ENCODE data around the gene ZNF513. TPM values are rescaled to one million over a fixed set of nuclear protein-coding genes. Genes with fewer than 3 reads are reported as not detected.

Gene ZNF513
- total RNA-seq, 3 donors from 2014 or later (not counting 1 experiment from before 2014, with no cell fraction given): 24.2 to 28.1 (median 26.1) TPM

DNA sequence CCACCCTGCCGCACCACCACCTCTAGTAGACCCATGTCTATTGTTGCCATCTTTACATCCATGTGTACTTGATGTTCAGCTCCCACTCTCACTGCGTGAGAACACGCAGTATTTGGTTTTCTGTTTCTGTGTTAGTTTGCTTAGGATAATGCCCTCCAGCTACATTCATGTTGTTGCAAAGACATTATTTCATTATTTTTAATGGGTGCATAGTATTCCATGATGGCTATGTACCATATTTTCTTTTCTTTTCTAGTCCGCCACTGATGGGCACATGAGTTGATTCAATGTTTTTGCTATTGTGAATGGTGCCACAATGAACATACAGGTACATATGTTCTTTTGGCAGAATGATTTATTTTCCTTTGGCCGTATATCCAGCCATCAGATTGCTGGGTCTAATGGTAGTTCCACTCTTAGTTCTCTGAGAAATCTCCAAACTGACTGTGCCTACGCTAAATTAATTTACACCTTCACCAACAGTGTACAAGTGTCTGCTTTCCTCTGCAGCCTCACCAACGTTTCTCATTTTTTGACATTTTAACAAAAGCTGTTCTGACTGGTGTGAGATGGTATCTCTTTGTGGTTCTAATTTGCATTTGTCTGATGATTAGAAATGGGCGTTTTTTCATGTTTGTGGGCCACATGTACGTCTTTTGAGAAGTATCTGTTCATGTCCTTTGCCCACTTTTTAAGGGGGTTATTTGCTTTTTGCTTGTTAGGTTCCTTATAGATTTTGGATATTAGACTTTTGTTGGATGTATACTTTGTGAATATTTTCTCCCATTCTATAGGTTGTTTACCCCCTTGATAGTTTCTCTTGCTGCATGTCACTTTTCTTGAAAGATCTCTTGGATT is 10.5 kb upstream of the ZNF513 start:
- peaks cover 3% of the 10 kb centered on the region for H3K36me3 ChIP-seq (ENCODE audit: control insufficient read depth, insufficient read depth, low read length)
- Mint-ChIP-seq H3K36me3 (no peaks in the 10 kb centered on the region), H3K27me3 (ENCODE audit: low read depth in 2 of 2) (no peaks in the 10 kb centered on the region), H3K27ac (peak overlapping the region; percentile 93 to 97), H3K9me3 (no peaks in the 10 kb centered on the region), H3K4me3 (peak overlapping the region; percentile 79), H3K4me1 (peaks cover 15 to 25% of the 10 kb centered on the region in 2 donors)
- intact Hi-C loops (cut with micrococcal nuclease): loop anchor here (1.0 to 5.0 kb wide), 3 partner anchors 18 to 36 kb away; partner anchors contain the start of genes EIF2B4, NRBP1, PPM1G and SNX17
- no peaks in the 10 kb centered on the region for H3K27me3 ChIP-seq (ENCODE audit: control insufficient read depth, insufficient read depth, low read length)
- peak overlapping the region; percentile 76 for H3K27ac ChIP-seq (ENCODE audit: low read length)
- DNase-seq (peak in 1 of 2 donors; percentile 75), ATAC-seq (peak; percentile 82 to 89 (median 87))
- TF ChIP-seq, protein P1, sequence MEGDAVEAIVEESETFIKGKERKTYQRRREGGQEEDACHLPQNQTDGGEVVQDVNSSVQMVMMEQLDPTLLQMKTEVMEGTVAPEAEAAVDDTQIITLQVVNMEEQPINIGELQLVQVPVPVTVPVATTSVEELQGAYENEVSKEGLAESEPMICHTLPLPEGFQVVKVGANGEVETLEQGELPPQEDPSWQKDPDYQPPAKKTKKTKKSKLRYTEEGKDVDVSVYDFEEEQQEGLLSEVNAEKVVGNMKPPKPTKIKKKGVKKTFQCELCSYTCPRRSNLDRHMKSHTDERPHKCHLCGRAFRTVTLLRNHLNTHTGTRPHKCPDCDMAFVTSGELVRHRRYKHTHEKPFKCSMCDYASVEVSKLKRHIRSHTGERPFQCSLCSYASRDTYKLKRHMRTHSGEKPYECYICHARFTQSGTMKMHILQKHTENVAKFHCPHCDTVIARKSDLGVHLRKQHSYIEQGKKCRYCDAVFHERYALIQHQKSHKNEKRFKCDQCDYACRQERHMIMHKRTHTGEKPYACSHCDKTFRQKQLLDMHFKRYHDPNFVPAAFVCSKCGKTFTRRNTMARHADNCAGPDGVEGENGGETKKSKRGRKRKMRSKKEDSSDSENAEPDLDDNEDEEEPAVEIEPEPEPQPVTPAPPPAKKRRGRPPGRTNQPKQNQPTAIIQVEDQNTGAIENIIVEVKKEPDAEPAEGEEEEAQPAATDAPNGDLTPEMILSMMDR (IDR thresholded peaks at IDR 0.05): no peak
- no peaks in the 10 kb centered on the region for H3K9me3 ChIP-seq (ENCODE audit: control insufficient read depth, insufficient read depth, low read length)
- 65% methylated on average over 7 of the region's 9 CpGs for WGBS (ENCODE audit: insufficient coverage)
- H3K4me3 ChIP-seq (ENCODE audit: low read length): no peak overlapping the region
- H3K4me1 ChIP-seq (ENCODE audit: control insufficient read depth, insufficient read depth, low read length): peaks cover 9% of the 10 kb centered on the region

DNA sequence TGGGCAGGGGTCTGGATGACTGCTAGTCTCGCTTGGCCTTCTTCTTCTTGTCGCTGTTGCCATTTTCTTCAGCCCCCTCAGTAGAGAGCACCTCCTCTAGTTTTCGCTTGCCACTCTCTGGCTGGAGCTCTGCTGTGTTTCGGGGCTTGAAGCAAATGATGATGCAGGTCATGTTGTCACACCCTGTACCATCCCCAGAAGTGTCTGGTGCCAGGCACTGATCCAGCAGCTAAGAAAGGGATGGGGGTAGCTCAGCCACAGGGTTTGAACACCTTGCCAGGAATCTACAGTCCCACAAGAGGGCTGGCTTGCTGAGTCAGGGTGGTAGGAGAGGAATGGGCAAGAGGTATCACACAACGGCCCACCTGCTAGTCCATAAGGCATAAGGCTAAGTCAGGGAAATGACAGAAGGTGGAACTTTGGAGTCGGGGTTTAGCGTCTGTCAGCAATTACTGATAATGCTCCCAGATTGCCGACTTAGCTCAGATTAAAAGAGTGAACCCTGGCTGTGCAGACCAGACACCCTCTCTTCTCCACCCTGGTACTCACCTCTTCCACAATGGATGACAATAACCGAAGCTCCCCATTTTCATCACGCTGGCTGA is 1.1 kb upstream of the ZNF513 start:
- TF ChIP-seq, protein P1 (IDR thresholded peaks at IDR 0.05): no peak
- Histone ChIP-seq H3K27ac (ENCODE audit: low read length) (no peak overlapping the region), H3K4me1 (ENCODE audit: control insufficient read depth, insufficient read depth, low read length) (peaks cover 18% of the 10 kb centered on the region), H3K27me3 (ENCODE audit: control insufficient read depth, insufficient read depth, low read length) (no peaks in the 10 kb centered on the region), H3K9me3 (ENCODE audit: control insufficient read depth, insufficient read depth, low read length) (no peaks in the 10 kb centered on the region), H3K4me3 (ENCODE audit: low read length) (no peak overlapping the region), H3K36me3 (ENCODE audit: control insufficient read depth, insufficient read depth, low read length) (peaks cover 59% of the 10 kb centered on the region)
- Mint-ChIP-seq H3K4me3 (peak overlapping the region; percentile 89), H3K9me3 (no peaks in the 10 kb centered on the region), H3K27ac (peak overlapping the region; percentile 91 to 97), H3K36me3 (no peaks in the 10 kb centered on the region), H3K4me1 (peaks cover 25% of the 10 kb centered on the region in 2 donors), H3K27me3 (ENCODE audit: low read depth in 2 of 2) (no peaks in the 10 kb centered on the region)
- intact Hi-C loops (cut with micrococcal nuclease): no loop called here
- WGBS (ENCODE audit: insufficient coverage): 96% methylated on average over 10 of the region's 10 CpGs
- no peak for ATAC-seq
- DNase-seq: no peak

DNA sequence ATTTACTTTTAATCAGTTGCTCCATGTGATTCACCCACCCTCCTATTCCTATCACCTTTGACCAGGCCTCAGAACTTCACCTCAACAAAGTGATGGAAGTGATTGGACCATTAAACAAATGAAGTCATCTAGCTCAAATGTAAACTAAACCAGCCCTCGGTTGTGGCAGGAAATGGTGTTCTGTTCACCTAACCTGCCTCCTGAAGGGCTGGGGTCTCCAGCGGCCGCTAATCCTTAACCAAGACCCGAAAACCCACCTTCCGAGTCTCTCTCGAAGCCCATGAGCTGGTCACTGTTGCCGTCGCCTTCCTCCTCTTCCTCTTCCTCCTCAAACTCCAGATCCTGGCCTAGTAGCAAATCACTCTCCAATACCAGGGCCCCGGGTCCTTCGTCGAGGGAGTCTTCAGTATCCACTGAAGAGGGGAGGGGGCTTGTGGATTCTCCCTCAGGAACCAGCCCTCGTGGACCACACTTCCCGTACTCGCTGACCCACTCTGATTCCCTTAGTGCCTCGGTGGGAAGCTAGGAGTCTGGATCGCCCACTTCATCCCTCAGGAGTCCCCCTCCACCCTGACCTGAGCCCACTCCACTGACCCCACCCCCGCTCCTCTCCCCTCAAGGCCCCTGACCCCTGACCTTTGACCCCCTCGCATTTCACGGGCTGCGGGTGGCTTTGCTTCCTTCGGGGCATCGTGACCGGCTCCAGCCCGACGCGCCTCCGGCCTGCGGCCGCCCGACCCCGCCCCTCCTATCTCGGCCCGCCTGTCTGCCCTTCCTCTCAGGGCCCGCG is 503 bp downstream of the ZNF513 start:
- under 1% methylated on average over 32 of the region's 35 CpGs for WGBS (ENCODE audit: insufficient coverage)
- H3K36me3 Mint-ChIP-seq: no peaks in the 10 kb centered on the region

More for the DNA sequence above, 503 bp downstream of the ZNF513 start:
- no peaks in the 10 kb centered on the region for H3K27me3 Mint-ChIP-seq (ENCODE audit: low read depth in 2 of 2)
- Histone ChIP-seq H3K27ac (ENCODE audit: low read length) (peak overlapping the region; percentile 92), H3K36me3 (ENCODE audit: control insufficient read depth, insufficient read depth, low read length) (peaks cover 63% of the 10 kb centered on the region), H3K27me3 (ENCODE audit: control insufficient read depth, insufficient read depth, low read length) (no peaks in the 10 kb centered on the region), H3K9me3 (ENCODE audit: control insufficient read depth, insufficient read depth, low read length) (no peaks in the 10 kb centered on the region), H3K4me1 (ENCODE audit: control insufficient read depth, insufficient read depth, low read length) (peaks cover 18% of the 10 kb centered on the region), H3K4me3 (ENCODE audit: low read length) (peak overlapping the region; percentile 50)
- TF ChIP-seq, protein P1 (IDR thresholded peaks at IDR 0.05): no peak
- peaks cover 25% of the 10 kb centered on the region in 2 donors for H3K4me1 Mint-ChIP-seq
- no peaks in the 10 kb centered on the region for H3K9me3 Mint-ChIP-seq
- intact Hi-C loops (cut with micrococcal nuclease): loop anchor here (1.0 kb wide), 1 partner anchor 10 kb away; the partner anchor contains the start of genes EIF2B4 and SNX17
- H3K27ac Mint-ChIP-seq: peak overlapping the region; percentile 91 to 97
- DNase-seq (peak in 1 of 2 donors; percentile 64), ATAC-seq (peak in 2 of 3 donors; percentile 43 to 60)
- peak overlapping the region; percentile 89 for H3K4me3 Mint-ChIP-seq
